H1 (cell line): ENCODE data around the gene HOXB3.

Experiments used
- CTCF ChIP-seq, 3 experiments: IDR thresholded peaks; 1 replicate in 2 of 3; 2 replicates in 1 of 3; pipeline versions ENCODE4 v1.5.1 to v1.6.1; 2011; ENCODE audit warnings: low read length in 3 of 3, mild to moderate bottlenecking in 3 of 3, inconsistent platforms in 2 of 3, low read depth in 1 of 3, moderate library complexity in 1 of 3; ENCODE audit not compliant: insufficient read depth in 1 of 3; ENCODE audit errors: control extremely low read depth in 1 of 3
- JUN ChIP-seq: IDR thresholded peaks from 2 replicates; pipeline ENCODE4 v1.6.1; 2011; ENCODE audit warnings: low read depth, mild to moderate bottlenecking, improper control_type of control experiment, low read length
- RBBP5 ChIP-seq: IDR thresholded peaks from 2 replicates; pipeline ENCODE4 v1.7.1; 2012; ENCODE audit warnings: low read depth, mild to moderate bottlenecking, inconsistent platforms, low read length, moderate library complexity, borderline replicate concordance
- TBP ChIP-seq: IDR thresholded peaks from 2 replicates; pipeline ENCODE4 v1.6.1; 2011; ENCODE audit warnings: low read depth, low read length, improper control_type of control experiment

- TF ChIP-seq RBBP5, result no peak
- TF ChIP-seq TBP, result no peak
- TF ChIP-seq JUN, result no peak
- TF ChIP-seq CTCF (IDR thresholded peaks at IDR 0.05; ENCODE audit: control extremely low read depth in 1 of 3, insufficient read depth in 1 of 3, low read depth in 1 of 3, low read length in 3 of 3), result no peak
Measured at GRCh38 chr17:48540213-48540612, 49.8 kb downstream of the HOXB3 start.
